Measurements from ENCODE around the gene NDUFS8.

NDUFS8 gene

DNA sequence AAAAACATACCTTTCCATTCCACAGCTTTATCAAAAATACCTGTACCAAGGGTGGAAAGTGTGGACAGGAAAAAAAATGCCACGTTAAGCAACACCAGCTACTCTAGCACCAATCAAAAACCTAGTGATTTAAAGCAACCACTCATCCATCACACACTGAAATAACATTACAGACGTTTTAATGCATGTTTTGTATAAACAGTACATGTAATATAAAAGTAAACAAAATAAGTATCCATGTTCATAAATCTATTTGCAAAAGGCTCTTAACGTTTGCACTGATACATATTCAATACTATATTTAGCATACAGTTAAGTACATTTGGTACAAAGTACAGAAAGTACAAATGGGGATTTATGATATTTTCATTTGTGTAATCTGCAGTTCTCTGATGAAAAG is 52.0 kb downstream of the NDUFS8 start:
- TF ChIP-seq, protein P1, sequence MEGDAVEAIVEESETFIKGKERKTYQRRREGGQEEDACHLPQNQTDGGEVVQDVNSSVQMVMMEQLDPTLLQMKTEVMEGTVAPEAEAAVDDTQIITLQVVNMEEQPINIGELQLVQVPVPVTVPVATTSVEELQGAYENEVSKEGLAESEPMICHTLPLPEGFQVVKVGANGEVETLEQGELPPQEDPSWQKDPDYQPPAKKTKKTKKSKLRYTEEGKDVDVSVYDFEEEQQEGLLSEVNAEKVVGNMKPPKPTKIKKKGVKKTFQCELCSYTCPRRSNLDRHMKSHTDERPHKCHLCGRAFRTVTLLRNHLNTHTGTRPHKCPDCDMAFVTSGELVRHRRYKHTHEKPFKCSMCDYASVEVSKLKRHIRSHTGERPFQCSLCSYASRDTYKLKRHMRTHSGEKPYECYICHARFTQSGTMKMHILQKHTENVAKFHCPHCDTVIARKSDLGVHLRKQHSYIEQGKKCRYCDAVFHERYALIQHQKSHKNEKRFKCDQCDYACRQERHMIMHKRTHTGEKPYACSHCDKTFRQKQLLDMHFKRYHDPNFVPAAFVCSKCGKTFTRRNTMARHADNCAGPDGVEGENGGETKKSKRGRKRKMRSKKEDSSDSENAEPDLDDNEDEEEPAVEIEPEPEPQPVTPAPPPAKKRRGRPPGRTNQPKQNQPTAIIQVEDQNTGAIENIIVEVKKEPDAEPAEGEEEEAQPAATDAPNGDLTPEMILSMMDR (conservative IDR thresholded peaks at IDR 0.05; ENCODE audit: low read depth, low read length): no peak
- Histone ChIP-seq H3K9ac (no peak overlapping the region), H4K20me1 (ENCODE audit: insufficient read depth) (no peaks in the 10 kb centered on the region), H3K4me3 (IDR thresholded peaks at IDR 0.05; ENCODE audit: insufficient read depth, low read depth, low read length) (no peak overlapping the region), H3K79me2 (ENCODE audit: insufficient read depth, low read depth) (no peaks in the 10 kb centered on the region), H3K27ac (no peak overlapping the region), H3K4me1 (ENCODE audit: low read depth, poor library complexity, severe bottlenecking) (no peaks in the 10 kb centered on the region), H2AFZ (ENCODE audit: low read depth) (no peak overlapping the region), H3K36me3 (ENCODE audit: insufficient read depth) (no peaks in the 10 kb centered on the region), H3K27me3 (ENCODE audit: insufficient read depth, low read depth) (no peaks in the 10 kb centered on the region), H3K4me2 (no peak overlapping the region)

DNA sequence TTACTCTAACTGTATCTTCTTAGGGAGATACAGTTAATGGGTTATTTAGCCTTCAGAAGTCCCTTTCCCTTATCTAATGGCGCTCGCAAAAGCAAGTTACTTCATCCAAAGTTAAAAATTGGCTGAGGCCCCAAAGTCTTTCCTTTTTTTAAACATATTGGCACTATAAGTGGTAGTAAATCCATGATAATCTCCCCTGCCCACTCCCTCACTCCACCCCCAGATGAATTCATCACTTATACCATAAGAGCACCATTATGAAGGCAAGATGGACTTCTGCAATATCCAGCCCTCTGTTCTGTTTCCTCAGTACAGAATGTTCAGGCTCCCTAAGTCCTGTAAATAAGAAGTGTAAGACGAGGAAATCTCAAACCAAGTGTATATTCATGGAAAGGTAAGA is 53.0 kb downstream of the NDUFS8 start:
- no peak overlapping the region for H3K27ac ChIP-seq
- H4K20me1 ChIP-seq (ENCODE audit: insufficient read depth): no peaks in the 10 kb centered on the region
- H3K4me1 ChIP-seq (ENCODE audit: low read depth, poor library complexity, severe bottlenecking): no peaks in the 10 kb centered on the region
- no peak overlapping the region for H3K9ac ChIP-seq
- no peak overlapping the region for H3K4me3 ChIP-seq (IDR thresholded peaks at IDR 0.05; ENCODE audit: insufficient read depth, low read depth, low read length)
- no peaks in the 10 kb centered on the region for H3K79me2 ChIP-seq (ENCODE audit: insufficient read depth, low read depth)
- no peaks in the 10 kb centered on the region for H3K27me3 ChIP-seq (ENCODE audit: insufficient read depth, low read depth)
- TF ChIP-seq, protein P1 (conservative IDR thresholded peaks at IDR 0.05; ENCODE audit: low read depth, low read length): no peak
- no peaks in the 10 kb centered on the region for H3K36me3 ChIP-seq (ENCODE audit: insufficient read depth)
- H3K4me2 ChIP-seq: no peak overlapping the region
- no peak overlapping the region for H2AFZ ChIP-seq (ENCODE audit: low read depth)

Data from KMS-11 (cell line).